SK-N-DZ (cell line): ENCODE data around the gene IZUMO2.
"Not testable (repeated sequence)": the region's sequence is repeated elsewhere in the genome, so short reads cannot be mapped to it uniquely, and the experiment has no call there.

Experiments
- DNase-seq: peaks from one replicate; pipeline ENCODE4 v3.0.0-alpha.2; 2015; ENCODE audit warnings: low spot score

IZUMO2 gene

DNA sequence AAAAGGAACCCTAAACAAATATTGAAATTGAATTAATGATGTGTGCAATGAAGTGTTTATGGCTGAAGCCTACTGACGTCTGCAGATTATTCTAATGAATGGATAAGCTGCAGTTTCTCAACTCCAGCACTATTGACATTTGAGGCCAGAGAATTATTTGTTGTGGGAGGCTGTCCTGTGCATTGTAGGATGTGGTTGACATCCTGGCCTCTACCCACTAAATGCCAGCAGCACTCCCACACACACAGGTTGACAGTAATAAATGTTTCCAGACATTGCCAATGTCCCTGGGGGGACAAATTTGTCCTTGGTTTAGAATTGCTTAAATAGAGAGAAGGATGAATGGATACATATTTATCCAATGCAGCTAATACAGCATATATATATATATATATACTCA, 21.1 kb upstream of the IZUMO2 start:
- no peak for DNase-seq

DNA sequence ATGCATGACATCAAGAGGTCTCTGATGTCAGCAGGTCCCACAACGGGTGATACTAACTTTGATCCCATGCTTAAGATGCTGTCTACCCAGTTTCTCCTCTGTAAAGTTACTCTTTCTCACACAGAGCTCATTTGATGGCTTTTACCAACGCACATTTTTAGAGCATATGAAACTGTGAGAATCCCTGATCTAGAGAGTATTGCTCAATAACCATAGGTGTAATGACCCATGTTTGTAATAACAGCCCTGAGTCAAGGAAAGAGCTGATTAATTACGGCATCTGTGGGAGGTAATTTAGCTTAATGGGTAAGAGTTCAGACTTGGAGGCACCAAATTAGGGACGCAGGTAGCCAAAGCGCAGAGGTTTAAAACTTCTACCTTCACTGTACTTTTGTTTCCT, 18.0 kb upstream of the IZUMO2 start:
- no peak for DNase-seq

DNA sequence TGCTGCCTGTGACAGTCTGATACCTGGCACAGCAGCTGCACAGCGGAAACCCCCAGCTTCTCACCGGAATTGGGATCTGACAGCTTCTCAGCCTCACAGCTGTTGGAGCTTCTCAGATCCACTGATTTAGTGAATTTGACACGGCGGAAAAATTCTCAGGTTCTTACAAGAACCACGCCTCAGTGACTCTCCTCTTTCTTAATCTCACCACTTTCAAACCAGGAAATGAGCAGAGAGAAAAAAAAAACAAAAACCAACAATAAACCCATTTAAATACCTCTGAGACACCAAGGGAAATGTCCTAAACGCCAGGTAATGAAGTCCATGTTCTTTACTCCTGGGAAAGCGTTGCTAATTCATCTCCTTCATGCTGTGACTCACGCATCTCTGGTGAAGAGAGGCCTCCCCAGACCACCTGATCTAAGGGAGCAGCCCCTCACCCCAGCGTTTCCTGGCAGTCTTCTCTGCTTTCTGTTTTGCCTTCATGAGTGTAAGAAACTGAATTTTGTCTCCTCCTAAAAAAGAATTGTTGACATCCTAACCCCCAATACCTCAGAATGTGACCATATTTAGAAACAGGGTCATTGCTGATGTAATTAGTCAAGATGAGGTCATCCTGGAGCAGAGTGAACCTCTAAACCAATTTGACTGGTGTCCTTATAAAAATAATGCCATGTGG, 15.9 kb upstream of the IZUMO2 start:
- DNase-seq, result no peak

DNA sequence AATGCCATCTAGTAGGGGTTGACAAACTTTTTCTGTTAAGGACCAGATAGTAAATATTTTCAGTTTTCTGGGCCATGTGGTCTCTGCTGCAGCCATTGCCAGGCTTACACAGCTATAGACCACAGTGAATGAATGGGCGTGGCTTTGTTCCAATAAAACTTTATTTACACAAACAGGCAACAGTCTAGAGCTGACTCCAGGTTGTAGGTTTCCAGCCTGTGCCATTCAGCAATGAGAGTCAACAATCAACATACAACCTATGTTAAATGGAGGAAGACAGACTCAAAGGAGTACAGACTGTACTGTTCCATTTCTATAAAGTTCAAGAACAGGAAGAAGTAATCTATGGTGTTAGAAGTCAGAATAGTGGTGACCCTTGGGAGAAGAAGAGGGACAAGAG, 15.2 kb upstream of the IZUMO2 start:
- no peak for DNase-seq

DNA sequence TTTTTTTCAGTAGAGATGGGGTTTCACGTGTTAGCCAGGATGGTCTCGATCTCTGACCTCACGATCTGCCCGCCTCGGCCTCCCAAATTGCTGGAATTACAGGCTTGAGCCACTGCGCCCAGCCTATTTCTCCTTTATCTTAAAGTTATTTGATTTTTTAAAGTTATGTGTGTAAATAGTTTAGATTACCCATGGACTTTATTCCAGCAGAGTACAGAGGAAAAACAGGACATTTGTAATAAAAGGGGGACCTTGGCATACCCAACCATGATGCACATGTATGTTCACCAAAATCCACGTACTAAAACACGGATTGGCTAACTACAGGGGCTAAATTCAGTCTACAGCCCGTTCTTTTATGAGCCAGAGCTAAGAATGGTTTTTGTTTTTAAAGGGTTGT, 13.7 kb upstream of the IZUMO2 start:
- no peak for DNase-seq

DNA sequence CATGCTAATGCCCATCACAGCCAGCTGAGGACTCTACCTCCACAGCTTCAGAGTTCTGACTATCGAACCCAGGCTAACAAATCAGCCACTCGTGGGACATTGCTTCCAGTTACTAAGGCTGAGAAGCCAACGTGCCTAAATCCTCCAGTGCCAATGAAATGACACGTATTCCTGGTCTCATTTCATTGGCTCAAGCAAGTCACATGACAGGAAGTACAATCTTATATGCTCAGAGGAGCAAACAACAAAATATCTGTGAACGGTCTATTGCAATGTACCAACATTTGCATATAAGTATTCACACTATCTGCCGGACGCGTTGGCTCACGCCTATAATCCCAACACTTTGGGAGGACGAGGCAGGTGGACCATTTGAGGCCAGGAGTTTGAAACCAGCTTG, 12.8 kb upstream of the IZUMO2 start:
- DNase-seq, result no peak

DNA sequence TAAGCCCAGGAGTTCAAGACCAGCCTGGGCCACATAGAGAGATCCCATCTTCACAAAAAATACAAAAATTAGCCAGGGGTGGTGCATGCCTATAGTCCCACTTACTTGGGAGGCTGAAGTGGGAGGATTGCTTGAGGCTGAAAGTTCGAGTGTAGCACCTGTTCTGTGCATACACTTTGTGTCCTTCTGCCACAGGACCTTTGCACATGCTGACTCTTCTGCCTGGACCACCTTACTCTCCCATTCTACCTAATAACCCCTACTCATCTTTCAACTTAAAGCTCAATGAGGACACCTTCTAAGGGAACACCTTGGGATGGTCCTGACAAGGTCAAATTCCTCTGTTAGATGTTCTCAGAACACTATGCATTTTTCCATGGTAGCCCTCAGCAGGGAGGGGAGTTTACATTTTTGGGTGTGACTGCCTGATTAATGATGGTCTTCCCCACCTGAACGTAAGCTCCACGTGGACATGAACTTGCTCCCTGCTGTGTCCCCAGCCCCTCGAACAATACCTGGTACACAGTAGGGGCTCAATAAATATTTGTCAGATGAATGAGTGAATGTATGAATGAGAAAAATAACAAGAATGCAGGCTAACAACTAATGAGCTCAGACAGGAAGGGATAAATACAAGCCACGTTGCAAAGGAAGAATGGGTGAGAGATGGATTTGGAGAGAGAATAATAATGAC, 11.2 kb upstream of the IZUMO2 start:
- no peak for DNase-seq

DNA sequence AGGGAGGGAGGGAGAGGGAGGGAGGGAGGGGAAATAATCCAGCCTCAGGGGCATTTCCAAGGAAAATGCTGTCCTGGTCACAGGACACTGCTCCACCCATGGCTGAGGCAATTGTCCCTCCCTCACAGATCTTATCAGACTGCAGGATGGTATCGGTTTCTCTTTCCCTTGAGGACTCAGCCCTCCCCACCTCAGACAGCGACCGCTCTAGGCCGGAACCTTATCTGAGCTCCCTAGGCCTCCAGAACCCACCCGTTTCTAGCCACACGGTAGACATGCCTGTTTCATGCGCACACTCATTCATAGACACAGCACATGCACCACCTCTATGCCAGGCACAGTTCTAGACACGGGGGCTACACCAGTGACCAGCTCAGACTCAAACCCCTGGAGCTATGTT, 10.0 kb upstream of the IZUMO2 start:
- no peak for DNase-seq

DNA sequence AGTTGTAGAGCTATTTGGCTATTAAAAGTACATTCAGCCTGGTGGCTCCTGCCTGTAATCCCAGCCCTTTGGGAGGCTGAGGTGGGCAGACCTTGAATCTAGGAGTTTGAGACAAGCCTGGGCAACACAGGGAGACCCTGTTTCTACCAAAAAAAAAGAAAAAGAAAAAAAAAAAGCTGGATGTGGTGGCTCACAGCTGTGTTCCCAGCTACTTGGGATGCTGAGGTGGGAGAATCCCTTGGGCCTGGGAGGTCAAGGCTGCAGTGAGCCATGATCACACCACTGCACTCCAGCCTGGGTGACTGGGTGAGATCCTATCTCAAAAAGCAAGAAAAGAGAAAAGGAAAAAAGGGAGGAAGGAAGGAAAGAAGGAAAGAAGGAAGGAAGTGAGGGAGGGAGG, 9.6 kb upstream of the IZUMO2 start:
- no peak for DNase-seq

DNA sequence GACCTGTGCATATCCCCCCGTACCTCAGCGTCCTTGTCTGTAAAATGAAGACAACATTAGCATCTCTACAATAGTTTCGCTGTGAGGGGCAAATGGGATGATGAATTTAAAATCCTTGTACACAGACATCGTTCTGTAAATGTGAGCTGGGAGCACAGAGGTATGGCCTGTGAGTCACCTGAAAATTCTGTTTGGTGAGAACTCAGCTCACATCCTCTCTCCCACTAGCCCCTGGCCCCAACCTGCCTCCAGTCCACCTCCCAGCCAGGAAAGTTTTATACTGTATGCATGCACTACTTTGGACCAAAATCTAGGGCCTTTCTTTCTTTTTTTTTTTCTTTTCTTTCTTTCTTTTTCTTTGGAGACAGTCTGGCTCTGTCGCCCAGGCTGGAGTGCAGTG, 8.7 kb upstream of the IZUMO2 start:
- no peak for DNase-seq

DNA sequence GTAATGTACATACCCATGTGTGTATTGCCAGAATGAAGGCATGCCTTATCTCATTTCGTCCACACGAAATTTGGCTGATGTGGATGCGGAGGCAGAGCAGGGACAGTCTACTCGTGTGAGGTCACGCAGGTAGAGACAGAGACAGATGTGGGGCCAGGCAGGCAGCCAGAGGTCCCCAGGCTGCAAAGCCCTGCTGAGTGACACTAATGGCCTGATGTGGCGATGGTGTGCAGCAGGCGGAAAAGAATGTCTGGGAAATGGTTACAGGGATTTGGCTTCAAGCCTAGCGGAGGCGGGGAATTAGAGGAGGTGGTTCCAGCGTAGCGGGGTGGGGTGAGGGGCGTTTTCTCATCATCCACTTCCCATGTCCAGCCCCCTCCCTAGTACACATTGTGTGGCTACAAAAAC, 4.2 kb upstream of the IZUMO2 start:
- no peak for DNase-seq

DNA sequence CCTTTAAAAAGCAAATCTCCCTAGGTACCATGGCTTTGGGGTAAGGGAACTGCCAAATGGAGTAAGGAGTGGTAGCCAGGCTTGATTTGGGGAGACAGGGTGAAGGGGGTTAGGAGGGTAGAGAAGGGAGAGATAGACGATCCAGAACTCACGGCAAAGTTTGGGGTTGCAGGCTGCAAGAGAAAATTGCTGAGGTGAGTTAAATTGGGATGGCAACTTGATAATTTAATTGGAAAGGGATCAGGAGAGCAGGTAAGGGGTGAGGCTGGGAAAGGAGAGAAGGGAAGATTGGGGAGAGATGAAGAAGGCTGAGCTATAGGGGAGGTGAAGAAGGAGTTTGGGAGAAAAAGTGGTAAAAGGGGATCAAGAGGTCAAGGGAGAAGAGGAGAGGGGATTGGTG, 4.0 kb downstream of the IZUMO2 start:
- DNase-seq, result no peak

DNA sequence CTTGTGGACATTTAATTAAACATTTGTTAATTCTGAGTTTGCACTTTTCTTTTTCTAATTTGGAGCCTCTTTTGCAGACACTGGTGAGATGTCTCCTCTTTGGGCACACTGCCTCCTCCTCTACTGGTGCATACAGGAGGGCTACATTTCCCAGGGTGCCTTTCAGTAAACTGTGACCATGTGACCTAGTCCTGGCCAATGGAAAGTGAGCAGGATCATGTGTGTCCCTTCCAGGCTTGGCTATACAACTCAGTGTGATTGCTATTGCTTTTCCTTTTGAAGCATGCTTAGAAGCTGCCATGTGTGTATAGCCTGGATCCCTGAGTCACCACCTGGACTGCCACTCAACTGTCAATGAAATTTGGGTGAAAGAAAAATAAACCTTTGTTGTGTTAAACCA, 4.5 kb downstream of the IZUMO2 start:
- DNase-seq, result no peak

DNA sequence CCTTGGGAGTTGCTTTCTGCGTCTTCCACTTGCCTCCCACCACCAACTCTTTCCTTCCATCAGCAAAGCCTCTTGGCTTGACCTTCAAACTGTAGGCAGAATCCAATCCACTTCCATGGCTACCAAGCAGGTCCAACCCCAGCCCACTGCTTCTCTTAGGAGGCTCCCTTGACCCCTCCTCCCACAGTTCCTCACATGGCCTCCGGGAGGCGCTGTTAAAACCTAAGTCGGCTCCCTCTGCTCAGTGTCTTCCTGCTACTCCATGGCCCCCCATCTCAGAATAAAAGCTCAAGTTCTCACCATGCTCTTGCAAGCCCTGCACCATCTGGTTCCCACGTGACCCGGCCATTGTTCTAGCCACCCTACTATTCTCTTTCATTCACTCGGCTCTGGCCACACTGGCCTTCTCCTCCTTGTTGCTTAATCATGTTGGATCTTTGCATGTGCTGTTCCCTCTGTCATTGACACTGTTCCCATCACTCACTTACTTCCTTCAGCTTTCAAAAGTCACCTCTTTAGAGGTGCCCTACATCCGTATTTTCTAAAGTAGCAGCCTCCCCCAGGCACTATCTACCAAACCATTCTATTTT, 7.5 kb downstream of the IZUMO2 start:
- no peak for DNase-seq

DNA sequence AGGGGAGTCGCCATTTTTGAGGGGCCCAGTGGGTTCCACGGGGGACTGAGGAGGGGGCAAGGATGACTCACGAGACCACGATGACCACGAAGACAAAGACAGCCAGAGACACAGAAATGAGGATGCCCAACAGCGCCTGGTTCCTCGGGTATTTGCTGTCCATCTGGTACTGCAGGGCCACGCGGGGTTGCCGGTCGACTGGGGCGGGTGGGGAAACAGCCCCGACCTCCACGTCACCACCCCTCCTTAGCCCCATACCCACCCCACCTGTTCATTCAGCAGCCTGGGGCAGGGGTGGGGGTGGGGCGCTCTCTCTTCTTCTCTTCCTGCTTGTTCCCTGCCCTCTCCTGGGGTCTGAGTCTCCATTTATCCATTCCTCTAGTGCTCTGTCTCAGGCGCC, 8.6 kb downstream of the IZUMO2 start:
- no peak for DNase-seq

DNA sequence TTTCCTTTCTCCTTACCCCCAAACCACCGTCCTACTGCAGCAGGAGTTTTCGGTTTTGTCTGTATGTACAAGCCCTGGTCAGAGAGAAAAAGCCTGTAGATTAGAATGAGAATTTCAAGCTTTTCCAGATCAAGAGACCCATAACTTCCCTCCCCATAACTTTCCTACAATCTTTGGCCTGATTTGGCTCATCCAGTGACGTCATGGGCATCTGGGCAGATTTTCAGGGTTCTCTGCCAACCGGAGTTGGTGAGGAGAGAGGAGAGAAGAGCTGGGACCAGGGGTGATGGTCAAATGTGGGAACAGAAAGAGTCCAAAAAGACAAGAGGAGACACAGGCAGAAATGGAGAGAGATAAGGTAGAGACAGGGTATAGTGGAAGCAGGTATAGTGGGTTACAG, 10.5 kb downstream of the IZUMO2 start:
- no peak for DNase-seq

DNA sequence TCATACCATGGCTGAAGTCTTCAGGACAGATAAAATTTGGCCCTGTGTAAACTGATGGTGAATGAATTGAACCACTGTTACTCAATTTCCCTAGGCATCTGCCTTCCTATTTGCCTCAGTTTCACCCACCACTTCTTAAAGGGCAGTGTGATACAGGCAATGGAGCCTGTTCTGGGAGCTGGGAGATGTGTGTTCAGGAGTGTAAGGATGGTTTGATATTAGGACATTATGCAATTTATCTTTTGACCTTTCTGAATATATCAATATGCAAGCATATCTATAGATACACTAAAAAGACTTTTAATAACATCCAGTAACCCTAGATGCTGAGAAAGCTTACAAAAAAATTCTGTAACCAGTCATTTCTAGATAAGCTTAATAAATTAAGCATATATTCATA, 14.6 kb downstream of the IZUMO2 start:
- no peak for DNase-seq

DNA sequence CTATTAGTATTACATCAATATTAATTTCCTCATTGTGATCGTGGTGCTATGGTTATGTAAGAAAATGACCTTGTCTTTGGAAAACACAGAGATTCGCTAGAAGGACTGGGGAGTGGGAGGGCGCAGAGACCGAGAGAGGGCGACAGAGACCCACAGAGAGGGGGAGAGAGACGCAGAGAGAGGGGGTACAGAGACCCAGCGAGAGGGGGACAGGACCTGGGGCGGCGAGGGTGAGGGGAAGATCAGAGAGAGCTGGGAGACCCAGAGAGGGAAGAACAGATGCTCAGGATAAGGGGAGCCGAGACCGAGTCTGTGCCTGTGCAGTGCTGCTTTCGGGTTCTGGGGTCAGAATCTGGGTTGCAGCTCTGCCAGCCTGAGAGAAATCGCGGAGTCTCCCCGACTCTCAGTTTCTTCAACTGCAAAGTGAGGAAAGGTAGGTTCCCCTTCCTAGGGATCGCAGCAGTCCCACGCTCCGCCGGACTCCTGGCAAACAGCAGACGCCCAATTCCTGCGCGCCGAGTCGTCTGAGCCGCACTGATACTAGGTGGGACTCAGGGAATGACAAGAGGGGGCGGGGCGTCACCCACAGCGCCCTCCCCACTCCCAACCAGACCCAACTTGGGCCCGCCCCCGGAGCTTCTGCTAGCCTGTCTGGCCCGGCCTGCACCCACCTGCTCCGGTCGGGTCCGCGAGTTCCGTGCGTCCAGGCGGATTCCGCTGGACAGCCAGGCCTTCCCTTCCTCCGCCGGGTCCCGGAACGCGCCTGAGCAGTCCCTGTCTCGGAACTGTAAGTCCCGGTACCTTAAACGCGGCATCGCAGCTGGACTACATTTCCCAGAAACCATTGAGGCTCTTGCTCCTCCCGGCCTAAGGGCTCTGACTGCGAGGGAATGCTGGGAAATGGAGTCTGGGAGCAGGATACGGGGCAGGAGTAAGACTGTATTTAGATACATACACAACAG, 15.3 kb downstream of the IZUMO2 start:
- peak; percentile 66 for DNase-seq

DNA sequence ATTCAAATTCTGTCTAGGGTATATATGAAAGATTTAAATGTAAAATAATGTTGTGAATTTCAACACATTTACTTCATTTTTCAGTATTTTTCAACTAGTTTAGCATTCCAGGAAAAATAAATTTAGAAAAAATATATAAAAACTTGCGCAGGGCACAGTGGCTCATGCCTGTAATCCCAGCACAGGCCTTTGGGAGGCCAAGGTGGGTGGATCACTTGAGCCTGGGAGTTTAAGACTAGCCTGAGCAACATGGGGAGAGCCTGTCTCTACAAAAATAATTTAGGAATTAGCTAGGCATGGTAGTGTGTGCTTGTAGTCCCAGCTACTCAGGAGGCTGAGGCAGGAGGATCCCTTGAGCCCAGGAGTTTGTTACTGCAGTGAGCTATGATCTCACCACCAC, 21.2 kb downstream of the IZUMO2 start:
- not testable (repeated sequence) for DNase-seq

DNA sequence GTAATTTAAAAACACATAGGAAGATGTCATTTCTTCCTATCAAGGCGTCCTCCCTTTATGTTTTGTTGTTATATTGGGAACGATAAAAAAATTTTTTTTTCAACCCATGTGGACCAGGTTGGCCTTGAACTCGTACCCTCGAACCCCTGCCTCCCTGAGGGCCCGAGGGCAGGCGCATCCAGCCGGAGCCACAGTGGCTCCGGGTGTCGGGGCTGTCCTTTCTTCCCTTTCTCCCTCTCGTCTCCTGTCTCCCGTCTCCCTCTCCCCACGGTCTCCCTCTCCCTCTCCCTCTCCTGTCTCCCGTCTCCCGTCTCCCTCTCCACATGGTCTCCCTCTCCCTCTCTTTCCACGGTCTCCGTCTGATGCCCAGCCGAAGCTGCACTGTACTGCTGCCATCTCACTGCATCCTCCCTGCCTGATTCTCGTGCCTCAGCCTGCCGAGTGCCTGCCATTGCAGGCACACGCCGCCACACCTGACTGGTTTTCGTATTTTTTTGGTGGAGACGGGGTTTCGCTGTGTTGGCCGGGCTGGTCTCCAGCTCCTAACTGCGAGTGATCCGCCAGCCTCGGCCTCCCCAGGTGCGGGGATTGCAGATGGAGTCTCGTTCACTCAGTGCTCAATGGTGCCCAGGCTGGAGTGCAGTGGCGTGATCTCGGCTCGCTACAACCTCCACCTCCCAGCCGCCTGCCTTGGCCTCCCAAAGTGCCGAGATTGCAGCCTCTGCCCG, 22.8 kb downstream of the IZUMO2 start:
- DNase-seq, result not testable (repeated sequence)

DNA sequence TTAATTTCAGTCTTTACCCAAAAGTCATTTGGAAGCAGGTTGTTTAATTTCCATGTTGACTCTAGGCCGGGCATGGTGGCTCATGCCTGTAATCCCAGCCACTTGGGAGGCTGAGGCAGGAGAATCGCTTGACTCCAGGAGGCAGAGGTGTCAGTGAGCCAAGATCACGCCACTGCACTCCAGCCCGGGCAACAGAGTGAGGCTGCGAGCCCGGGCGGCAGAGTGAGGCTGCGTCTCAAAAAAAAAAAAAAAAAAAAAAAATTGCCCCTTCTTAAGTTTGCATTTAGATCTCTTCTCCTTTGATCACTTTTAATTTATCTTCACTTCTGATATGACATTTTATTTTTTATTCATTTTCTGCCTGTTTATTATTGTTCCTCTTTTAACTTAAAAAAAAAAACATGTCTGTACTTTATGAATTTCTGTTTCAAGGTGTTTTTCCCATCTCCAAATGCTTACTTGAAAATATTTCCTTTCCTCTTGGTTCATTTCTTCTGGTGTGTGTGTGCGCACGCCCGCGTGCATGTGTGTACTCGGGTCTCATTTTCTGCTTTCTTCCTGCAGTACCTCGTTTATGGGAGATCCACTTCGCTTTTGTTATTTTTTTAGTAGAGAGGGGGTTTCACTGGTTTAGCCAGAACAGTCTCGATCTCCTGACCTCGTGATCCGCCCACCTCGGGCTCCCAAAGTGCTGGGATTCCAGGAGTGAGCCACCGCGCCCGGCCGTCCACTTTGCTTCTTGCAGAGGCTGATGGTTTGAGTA, 26.3 kb downstream of the IZUMO2 start:
- not testable (repeated sequence) for DNase-seq
